Activated naive CD4-positive, alpha-beta T cell treated with anti-CD3 and anti-CD28 coated beads, Interleukin-2, amount 50 U/mL, for 24 hours (primary cell): Measurements from ENCODE around the gene CNOT4.

Experiments used
- H3K27ac Mint-ChIP-seq: one replicate; pipeline ENCODE4 v1.8.0; 2021; ENCODE audit warnings: mild to moderate bottlenecking, mixed read lengths
- H3K27me3 Mint-ChIP-seq: one replicate; pipeline ENCODE4 v1.8.0; 2021; ENCODE audit warnings: mixed read lengths
- H3K36me3 Mint-ChIP-seq: one replicate; pipeline ENCODE4 v1.8.0; 2021; ENCODE audit warnings: mixed read lengths
- H3K4me1 Mint-ChIP-seq: one replicate; pipeline ENCODE4 v1.8.0; 2021; ENCODE audit warnings: mixed read lengths
- H3K4me3 Mint-ChIP-seq: one replicate; pipeline ENCODE4 v1.8.0; 2021; ENCODE audit warnings: mild to moderate bottlenecking, mixed read lengths
- H3K9me3 Mint-ChIP-seq: one replicate; pipeline ENCODE4 v1.8.0; 2021; ENCODE audit warnings: mixed read lengths

Gene CNOT4

GRCh38 chr7:135377171-135377570, 132.7 kb downstream of the CNOT4 start:
- peaks cover 10% of the 10 kb centered on the region for H3K4me1 Mint-ChIP-seq
- H3K4me3 Mint-ChIP-seq = no peak overlapping the region
- peaks cover 2% of the 10 kb centered on the region for H3K36me3 Mint-ChIP-seq
- no peaks in the 10 kb centered on the region for H3K9me3 Mint-ChIP-seq
- no peaks in the 10 kb centered on the region for H3K27me3 Mint-ChIP-seq
- no peak overlapping the region for H3K27ac Mint-ChIP-seq

DNA sequence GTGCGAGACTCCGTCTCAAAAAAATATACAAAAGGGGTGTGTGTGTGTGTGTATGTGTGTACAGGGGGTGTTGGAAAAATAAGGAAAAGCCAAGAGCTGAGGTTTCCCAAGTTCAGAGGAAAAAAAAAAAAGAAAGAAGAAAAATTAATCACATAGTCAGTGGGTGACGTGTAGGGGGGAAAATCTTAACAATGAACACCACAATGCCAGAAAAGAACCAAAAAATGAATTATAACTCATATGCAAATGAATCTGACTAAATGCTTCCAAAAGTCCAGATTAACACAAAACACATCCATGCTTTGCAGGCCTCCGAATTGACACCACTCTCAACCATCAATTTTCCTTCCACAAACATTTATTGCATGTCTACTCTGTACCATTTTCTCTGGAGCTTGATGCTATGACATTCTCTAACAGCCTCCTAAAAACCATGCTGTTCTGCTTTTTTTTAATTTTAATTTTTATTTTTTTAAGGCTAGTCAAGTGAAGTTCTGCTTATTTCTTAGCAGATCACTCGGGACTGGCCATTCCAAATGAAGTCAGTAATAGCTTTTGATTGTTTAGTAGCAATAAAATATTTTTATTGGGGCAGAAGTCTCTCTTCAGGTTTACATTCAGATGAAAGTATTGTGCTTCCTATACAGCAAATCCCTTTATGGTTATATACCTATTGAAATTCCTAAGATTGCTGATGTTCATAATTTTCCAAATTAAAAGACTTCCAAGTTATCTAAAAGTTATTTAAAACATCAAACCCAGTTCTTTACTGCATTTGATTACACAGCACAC, 133.8 kb downstream of the CNOT4 start:
- no peak overlapping the region for H3K27ac Mint-ChIP-seq
- H3K9me3 Mint-ChIP-seq = no peaks in the 10 kb centered on the region
- peaks cover 13% of the 10 kb centered on the region for H3K4me1 Mint-ChIP-seq
- H3K27me3 Mint-ChIP-seq = no peaks in the 10 kb centered on the region
- H3K4me3 Mint-ChIP-seq = no peak overlapping the region
- peaks cover 4% of the 10 kb centered on the region for H3K36me3 Mint-ChIP-seq

DNA sequence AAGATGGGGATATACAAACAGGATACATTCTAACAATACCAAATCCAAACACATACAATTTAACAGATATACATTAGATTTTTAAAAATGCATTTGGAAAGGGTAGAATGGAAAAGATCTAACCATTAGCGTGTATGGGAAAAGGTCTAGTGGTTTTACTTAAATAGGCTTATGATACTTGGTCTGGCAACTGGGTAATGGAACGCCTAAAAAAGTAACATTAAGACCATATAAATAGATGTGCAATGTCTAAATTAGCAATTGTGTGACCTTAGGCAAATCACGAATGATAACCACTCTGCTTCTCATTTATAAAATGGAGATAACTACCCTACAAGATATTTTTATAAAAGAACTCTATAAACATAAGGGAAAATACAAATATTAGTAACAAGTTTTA, 135.2 kb downstream of the CNOT4 start:
- H3K27ac Mint-ChIP-seq = no peak overlapping the region
- peaks cover 14% of the 10 kb centered on the region for H3K4me1 Mint-ChIP-seq
- H3K36me3 Mint-ChIP-seq = peaks cover 6% of the 10 kb centered on the region
- H3K9me3 Mint-ChIP-seq = no peaks in the 10 kb centered on the region
- no peaks in the 10 kb centered on the region for H3K27me3 Mint-ChIP-seq
- no peak overlapping the region for H3K4me3 Mint-ChIP-seq

- peaks cover 18% of the 10 kb centered on the region for H3K4me1 Mint-ChIP-seq
- peaks cover 8% of the 10 kb centered on the region for H3K36me3 Mint-ChIP-seq
- no peak overlapping the region for H3K27ac Mint-ChIP-seq
Observed at GRCh38 chr7:135372222-135372621, 137.7 kb downstream of the CNOT4 start.

GRCh38 chr7:135370656-135371055, 139.2 kb downstream of the CNOT4 start:
- Mint-ChIP-seq H3K36me3 (peaks cover 8% of the 10 kb centered on the region), H3K27ac (no peak overlapping the region), H3K4me3 (no peak overlapping the region), H3K9me3 (no peaks in the 10 kb centered on the region), H3K4me1 (peaks cover 18% of the 10 kb centered on the region), H3K27me3 (no peaks in the 10 kb centered on the region)

More at GRCh38 chr7:135372222-135372621, 137.7 kb downstream of the CNOT4 start:
- no peaks in the 10 kb centered on the region for H3K27me3 Mint-ChIP-seq
- no peaks in the 10 kb centered on the region for H3K9me3 Mint-ChIP-seq
- H3K4me3 Mint-ChIP-seq = no peak overlapping the region

- H3K27me3 Mint-ChIP-seq = no peaks in the 10 kb centered on the region
- no peak overlapping the region for H3K27ac Mint-ChIP-seq
- H3K9me3 Mint-ChIP-seq = no peaks in the 10 kb centered on the region
- H3K4me3 Mint-ChIP-seq = no peak overlapping the region
- peaks cover 8% of the 10 kb centered on the region for H3K36me3 Mint-ChIP-seq
- H3K4me1 Mint-ChIP-seq = peaks cover 14% of the 10 kb centered on the region
Observed at GRCh38 chr7:135369405-135369804, 140.5 kb downstream of the CNOT4 start.

GRCh38 chr7:135368416-135369186, 141.3 kb downstream of the CNOT4 start:
- Mint-ChIP-seq H3K27me3 (no peaks in the 10 kb centered on the region), H3K36me3 (peaks cover 11% of the 10 kb centered on the region), H3K9me3 (no peaks in the 10 kb centered on the region), H3K4me1 (peaks cover 14% of the 10 kb centered on the region), H3K27ac (no peak overlapping the region), H3K4me3 (no peak overlapping the region)

GRCh38 chr7:135366843-135367508, 142.9 kb downstream of the CNOT4 start:
- no peaks in the 10 kb centered on the region for H3K9me3 Mint-ChIP-seq
- peaks cover 8% of the 10 kb centered on the region for H3K4me1 Mint-ChIP-seq
- H3K27me3 Mint-ChIP-seq = no peaks in the 10 kb centered on the region

DNA sequence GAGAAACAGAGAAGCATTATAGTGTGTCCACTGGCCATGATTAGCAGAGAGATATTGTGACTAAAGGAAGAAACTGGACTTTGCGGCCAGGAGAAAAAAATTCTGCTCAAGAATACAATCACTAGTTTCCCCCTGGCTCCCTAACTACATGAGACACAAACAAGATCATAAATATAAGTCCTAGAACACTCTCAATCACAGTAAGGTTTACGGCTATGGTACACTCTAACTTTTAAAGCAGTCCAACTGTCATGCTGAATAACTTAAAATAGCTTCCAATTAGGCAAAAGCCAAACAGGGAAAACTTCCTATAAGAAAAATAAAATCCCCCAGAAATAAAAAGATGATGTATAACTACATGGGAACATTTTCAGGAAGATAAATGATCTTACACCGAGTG, 144.2 kb downstream of the CNOT4 start:
- peaks cover 24% of the 10 kb centered on the region for H3K36me3 Mint-ChIP-seq
- no peaks in the 10 kb centered on the region for H3K9me3 Mint-ChIP-seq
- no peak overlapping the region for H3K4me3 Mint-ChIP-seq
- H3K4me1 Mint-ChIP-seq = peaks cover 4% of the 10 kb centered on the region
- H3K27ac Mint-ChIP-seq = no peak overlapping the region
- H3K27me3 Mint-ChIP-seq = no peaks in the 10 kb centered on the region

More at GRCh38 chr7:135366843-135367508, 142.9 kb downstream of the CNOT4 start:
- Mint-ChIP-seq H3K36me3 (peaks cover 23% of the 10 kb centered on the region), H3K4me3 (no peak overlapping the region), H3K27ac (no peak overlapping the region)

DNA sequence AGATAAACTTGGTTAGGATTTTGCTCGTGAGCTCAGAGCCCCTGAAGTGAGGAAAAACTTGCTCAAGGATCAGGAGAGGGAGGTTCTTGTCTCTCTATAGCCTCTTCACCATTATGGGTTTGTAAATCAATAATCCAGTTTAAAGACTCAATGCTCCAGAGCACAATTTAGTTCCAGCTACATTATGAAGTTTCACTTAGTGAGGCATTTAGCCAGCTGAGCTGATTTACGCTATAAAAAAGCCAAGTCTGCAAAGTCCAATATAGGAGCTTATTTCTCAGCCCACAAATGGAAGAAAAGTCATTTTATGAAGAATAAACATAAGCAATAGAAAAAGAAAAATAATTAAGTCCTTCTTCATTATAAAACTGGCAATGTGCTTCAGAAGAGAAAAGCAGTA, 145.7 kb downstream of the CNOT4 start:
- Mint-ChIP-seq H3K4me3 (no peak overlapping the region), H3K36me3 (peaks cover 20% of the 10 kb centered on the region), H3K9me3 (no peaks in the 10 kb centered on the region), H3K4me1 (no peaks in the 10 kb centered on the region), H3K27me3 (no peaks in the 10 kb centered on the region), H3K27ac (no peak overlapping the region)

DNA sequence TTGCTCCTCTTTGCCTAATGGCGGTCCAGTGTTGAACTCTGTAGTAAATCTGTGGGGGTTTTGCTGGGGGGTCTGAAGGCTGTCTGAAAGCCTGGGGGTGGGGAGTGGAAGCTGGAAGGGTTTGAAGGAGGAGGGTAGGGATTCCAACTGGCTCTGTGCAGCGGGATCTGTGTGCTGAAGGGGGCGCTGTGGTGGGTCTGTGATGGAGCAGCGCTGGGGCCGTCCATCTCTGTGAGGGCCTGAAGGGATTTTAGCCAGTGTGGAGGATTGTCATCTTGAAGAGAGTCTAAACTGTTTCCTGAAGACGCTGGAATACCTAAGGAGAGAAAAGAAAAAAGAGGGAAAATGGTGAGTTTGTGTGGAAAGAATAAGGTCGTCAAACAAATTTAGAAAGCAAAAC, 147.0 kb downstream of the CNOT4 start:
- H3K9me3 Mint-ChIP-seq = no peaks in the 10 kb centered on the region
- H3K4me1 Mint-ChIP-seq = no peaks in the 10 kb centered on the region
- no peak overlapping the region for H3K27ac Mint-ChIP-seq

DNA sequence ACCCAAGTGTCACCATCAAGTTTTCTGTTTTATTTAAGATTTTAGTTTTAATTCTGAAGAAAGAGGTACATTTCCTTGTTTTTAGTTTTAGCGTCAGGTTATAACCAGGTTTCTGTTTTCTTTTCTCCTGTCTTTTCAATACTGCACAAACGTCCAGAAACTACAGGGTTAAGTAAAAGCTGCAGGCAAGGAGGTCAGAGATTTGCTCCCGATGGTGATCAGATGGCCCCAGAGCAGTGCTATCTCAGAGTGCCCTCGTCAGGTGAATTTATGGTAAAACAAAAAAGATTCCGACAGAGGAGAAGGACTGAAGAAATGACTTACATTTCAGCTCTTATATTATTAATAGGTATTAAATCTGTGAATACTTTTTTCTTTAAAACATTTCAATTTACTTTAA, 148.1 kb downstream of the CNOT4 start:
- Mint-ChIP-seq H3K9me3 (no peaks in the 10 kb centered on the region), H3K27ac (no peak overlapping the region), H3K27me3 (no peaks in the 10 kb centered on the region), H3K4me3 (no peak overlapping the region), H3K36me3 (peaks cover 20% of the 10 kb centered on the region), H3K4me1 (no peaks in the 10 kb centered on the region)

More for the DNA sequence above, 147.0 kb downstream of the CNOT4 start:
- Mint-ChIP-seq H3K27me3 (no peaks in the 10 kb centered on the region), H3K4me3 (no peak overlapping the region), H3K36me3 (peaks cover 20% of the 10 kb centered on the region)

DNA sequence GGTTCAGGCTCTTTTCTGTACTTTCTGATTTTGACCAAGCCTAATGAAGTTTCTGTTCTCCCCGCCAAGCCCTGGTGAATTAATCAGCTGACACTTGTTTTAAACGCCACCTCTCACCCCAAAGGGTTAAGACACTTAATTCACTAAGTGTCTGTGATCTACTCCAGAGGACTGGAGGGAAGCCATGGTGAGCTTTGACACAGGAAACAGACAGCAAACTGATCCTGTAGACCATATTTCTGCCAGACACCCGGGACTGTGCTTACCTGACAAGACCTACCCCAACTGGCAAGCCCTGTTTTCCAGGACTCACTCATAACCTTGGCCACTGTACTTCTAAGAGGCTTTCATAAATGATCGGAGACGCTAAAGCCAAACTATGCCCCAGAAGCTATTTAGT, 150.3 kb downstream of the CNOT4 start:
- no peak overlapping the region for H3K27ac Mint-ChIP-seq
- H3K4me1 Mint-ChIP-seq = no peaks in the 10 kb centered on the region
- no peaks in the 10 kb centered on the region for H3K9me3 Mint-ChIP-seq
- no peaks in the 10 kb centered on the region for H3K27me3 Mint-ChIP-seq
- peaks cover 23% of the 10 kb centered on the region for H3K36me3 Mint-ChIP-seq
- H3K4me3 Mint-ChIP-seq = no peak overlapping the region

DNA sequence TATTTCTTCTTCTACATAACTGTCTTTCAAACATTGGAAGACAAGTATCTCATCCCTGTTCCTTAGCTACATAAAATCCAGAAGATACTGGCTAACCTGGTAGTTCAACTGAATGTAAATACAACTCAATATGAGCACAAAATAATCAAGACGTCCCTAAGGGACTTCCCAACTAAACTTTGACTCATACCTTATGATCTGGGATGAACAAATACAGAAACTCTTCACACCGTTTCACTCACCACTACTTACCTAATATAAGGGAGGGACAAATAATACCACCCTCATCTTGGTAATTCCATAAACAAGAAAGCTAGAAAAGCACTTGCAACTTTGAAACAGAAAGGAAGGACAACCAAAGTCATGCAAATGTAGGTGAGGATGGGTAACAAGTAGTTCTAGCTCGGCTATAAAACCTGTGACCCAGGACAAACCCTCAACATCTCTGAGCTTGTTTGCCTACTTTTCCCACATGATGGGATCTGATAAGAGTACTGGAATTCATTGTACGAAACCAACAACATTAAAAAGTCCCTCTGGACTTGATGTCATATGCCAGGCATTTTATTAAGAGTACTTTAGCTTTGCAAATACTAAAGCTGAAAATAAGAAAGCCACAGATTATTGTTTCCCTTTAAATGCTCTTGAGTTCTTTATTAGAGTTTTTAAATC, 154.4 kb downstream of the CNOT4 start:
- H3K27me3 Mint-ChIP-seq = no peaks in the 10 kb centered on the region
- H3K36me3 Mint-ChIP-seq = peaks cover 2% of the 10 kb centered on the region
- no peaks in the 10 kb centered on the region for H3K9me3 Mint-ChIP-seq
- H3K4me3 Mint-ChIP-seq = no peak overlapping the region
- no peaks in the 10 kb centered on the region for H3K4me1 Mint-ChIP-seq
- H3K27ac Mint-ChIP-seq = no peak overlapping the region

GRCh38 chr7:135353832-135354231, 156.1 kb downstream of the CNOT4 start:
- peaks cover 4% of the 10 kb centered on the region for H3K36me3 Mint-ChIP-seq
- no peak overlapping the region for H3K4me3 Mint-ChIP-seq
- no peak overlapping the region for H3K27ac Mint-ChIP-seq
- no peaks in the 10 kb centered on the region for H3K4me1 Mint-ChIP-seq
- no peaks in the 10 kb centered on the region for H3K9me3 Mint-ChIP-seq
- no peaks in the 10 kb centered on the region for H3K27me3 Mint-ChIP-seq
